Lung (tissue), 11 donors: ENCODE results near the gene NOMO2. TPM values are rescaled to one million over a fixed set of nuclear protein-coding genes. Genes with fewer than 3 reads are reported as not detected.
"Not testable (repeated sequence)": the region's sequence is repeated elsewhere in the genome, so short reads cannot be mapped to it uniquely, and the experiment has no call there.

Experiments used
- ATAC-seq: fragments of 200-7000 bp; cut with Tn5 transposase; one replicate; pipeline ENCODE4 v1.9.1; 2020; ENCODE audit warnings: moderate number of reproducible peaks; ENCODE audit not compliant: insufficient read depth, low FRiP score
- DNase-seq, 3 donors: peaks; one replicate each; pipeline ENCODE4 v3.0.0-alpha.2; 2013 to 2017
- H3K27ac ChIP-seq, 2 donors: one replicate each; pipeline ENCODE4 v1.5.1; 2013; ENCODE audit warnings: mild to moderate bottlenecking in 2 of 2, moderate library complexity in 2 of 2, control low read depth in 1 of 2, inconsistent platforms in 1 of 2, low read depth in 1 of 2, low read length in 1 of 2
- H3K27me3 ChIP-seq, 3 donors: one replicate each; pipeline ENCODE4 v1.5.1; 2013; ENCODE audit warnings: low read length in 2 of 3; ENCODE audit not compliant: control insufficient read depth in 3 of 3, insufficient read depth in 3 of 3
- H3K36me3 ChIP-seq, 4 donors: one replicate each; pipeline ENCODE4 v1.5.1; 2013; ENCODE audit warnings: low read length in 4 of 4, mild to moderate bottlenecking in 1 of 4, moderate library complexity in 1 of 4; ENCODE audit not compliant: control insufficient read depth in 4 of 4, insufficient read depth in 4 of 4
- H3K4me1 ChIP-seq, 5 donors: one replicate each; pipeline ENCODE4 v1.5.1; 2013; ENCODE audit warnings: low read length in 5 of 5, mild to moderate bottlenecking in 2 of 5, moderate library complexity in 1 of 5; ENCODE audit not compliant: control insufficient read depth in 5 of 5, insufficient read depth in 5 of 5
- H3K4me3 ChIP-seq: one replicate; pipeline ENCODE4 v1.5.1; 2013; ENCODE audit warnings: mild to moderate bottlenecking, control low read depth, moderate library complexity
- H3K9ac ChIP-seq, 2 donors: one replicate each; pipeline ENCODE4 v1.5.1; 2013; ENCODE audit warnings: low read length in 2 of 2, control low read depth in 1 of 2; ENCODE audit not compliant: insufficient read depth in 1 of 2
- H3K9me3 ChIP-seq, 4 donors: one replicate each; pipeline ENCODE4 v1.5.1; 2013; ENCODE audit warnings: low read length in 3 of 4, mild to moderate bottlenecking in 1 of 4, moderate library complexity in 1 of 4; ENCODE audit not compliant: control insufficient read depth in 4 of 4, insufficient read depth in 3 of 4
- WGBS, 2 donors: extraction: QIAGEN DNeasy Blood & Tissue Kit; methylation state at CpG; one replicate each; pipeline ENCODE4 v1.1.7; 2013; 5-methylcytosine and 5-hydroxymethylcytosine counted together
- polyA plus RNA-seq, 2 donors: library from polyadenylated mRNA; stranded (reverse); fragments of 200-250 nt; gene quantifications; one replicate each; pipeline ENCODE4 v1.2.1, GENCODE V29; 2013
- small RNA-seq: library from RNA; depleted of rRNA; stranded (forward); fragments of <200 nt; gene quantifications from one replicate; pipeline ENCODE3, GENCODE V24; 2014; ENCODE audit warnings: low replicate concordance
- total RNA-seq, 2 donors: library from RNA; depleted of rRNA in 1 of 2; stranded (reverse); fragments of >200 nt in 1 of 2; gene quantifications; one replicate each; pipeline ENCODE4 v1.2.1, GENCODE V29; 2014 to 2021
- donor health status: Bipolar disorder and iron deficiency.
- donor health status: healthy.
- donor health status: DM: yes; HTN: yes; CAD: no.

NOMO2 gene
- total and polyA plus RNA-seq, 4 donors = 58.8 to 123 (median 88.3) TPM

DNA sequence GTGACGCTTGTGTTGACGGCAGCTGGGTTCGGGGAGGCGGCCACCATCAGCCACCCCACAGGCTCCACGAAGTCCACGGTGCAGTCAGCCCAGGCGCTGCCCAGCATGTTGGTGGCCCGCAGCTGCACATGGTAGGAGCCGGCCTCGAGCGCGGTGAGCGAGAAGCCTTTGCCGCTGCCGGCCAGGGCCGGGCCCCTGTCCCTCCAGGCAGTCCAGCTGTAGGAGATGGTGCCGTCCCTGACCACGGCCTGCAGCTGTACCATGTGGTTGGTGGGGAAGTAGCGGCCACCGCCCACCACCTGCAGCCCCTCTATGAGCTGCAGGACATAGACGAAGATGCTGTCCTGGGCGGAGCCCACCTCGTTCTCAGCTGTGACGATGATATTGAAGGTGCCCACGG lies 175.4 kb downstream of the NOMO2 start:
- H3K4me1 ChIP-seq, H3K9me3 ChIP-seq, H3K27me3 ChIP-seq, H3K27ac ChIP-seq, DNase-seq, ATAC-seq, H3K9ac ChIP-seq, H3K36me3 ChIP-seq, H3K4me3 ChIP-seq: not testable (repeated sequence)
- 96 to 97% methylated on average over 16 to 17 of the region's 25 CpGs for WGBS, 2 donors

DNA sequence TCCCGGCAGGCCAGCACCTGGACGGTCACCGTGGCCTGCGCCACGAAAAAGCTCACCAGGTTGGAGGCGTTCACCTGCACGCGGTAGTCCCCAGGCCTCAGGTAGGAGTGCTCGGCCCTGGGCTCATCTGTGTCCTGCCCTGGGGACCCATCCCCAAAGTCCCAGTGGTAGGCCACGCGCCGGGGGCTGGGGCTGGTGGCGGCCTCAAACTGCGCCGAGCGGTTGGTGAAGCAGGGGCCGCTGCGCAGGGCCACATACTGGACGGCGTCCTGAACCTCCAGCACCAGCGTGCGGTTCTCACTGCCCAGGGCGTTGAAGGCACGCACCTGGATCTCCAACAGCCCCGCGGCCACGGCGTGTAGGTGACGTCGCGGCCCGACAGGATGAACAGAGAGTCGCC lies 176.6 kb downstream of the NOMO2 start:
- DNase-seq, H3K36me3 ChIP-seq: not testable (repeated sequence)

DNA sequence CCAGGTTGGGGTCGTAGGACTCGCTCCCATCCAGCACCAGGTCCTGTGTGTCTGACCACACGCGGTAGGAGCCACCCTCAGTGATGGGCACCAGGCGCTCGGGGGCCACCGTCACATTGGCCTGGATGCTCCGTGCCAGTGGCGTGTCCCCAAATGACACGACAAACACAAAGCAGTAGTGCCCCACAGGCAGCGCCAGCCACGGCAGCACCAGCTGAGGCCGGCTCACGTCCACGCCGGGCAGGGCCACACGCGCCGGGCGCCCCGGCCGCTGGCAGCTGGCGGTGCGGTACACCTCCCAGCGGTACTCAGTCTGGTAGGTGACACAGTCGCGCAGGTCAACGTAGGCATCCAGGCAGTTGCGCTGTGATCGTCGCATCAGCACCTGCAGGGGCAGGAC lies 177.0 kb downstream of the NOMO2 start:
- H3K4me1 ChIP-seq, DNase-seq, H3K27me3 ChIP-seq, H3K9ac ChIP-seq, H3K4me3 ChIP-seq, ATAC-seq, H3K27ac ChIP-seq, H3K9me3 ChIP-seq, H3K36me3 ChIP-seq: not testable (repeated sequence)
- 97 to 98% methylated on average over 6 to 16 of the region's 31 CpGs for WGBS, 2 donors

More for the DNA sequence above, 176.6 kb downstream of the NOMO2 start:
- H3K4me3 ChIP-seq, ATAC-seq, H3K27me3 ChIP-seq, H3K27ac ChIP-seq, H3K9ac ChIP-seq, H3K4me1 ChIP-seq, H3K9me3 ChIP-seq: not testable (repeated sequence)
- 97 to 99% methylated on average over 9 to 15 of the region's 33 CpGs for WGBS, 2 donors

DNA sequence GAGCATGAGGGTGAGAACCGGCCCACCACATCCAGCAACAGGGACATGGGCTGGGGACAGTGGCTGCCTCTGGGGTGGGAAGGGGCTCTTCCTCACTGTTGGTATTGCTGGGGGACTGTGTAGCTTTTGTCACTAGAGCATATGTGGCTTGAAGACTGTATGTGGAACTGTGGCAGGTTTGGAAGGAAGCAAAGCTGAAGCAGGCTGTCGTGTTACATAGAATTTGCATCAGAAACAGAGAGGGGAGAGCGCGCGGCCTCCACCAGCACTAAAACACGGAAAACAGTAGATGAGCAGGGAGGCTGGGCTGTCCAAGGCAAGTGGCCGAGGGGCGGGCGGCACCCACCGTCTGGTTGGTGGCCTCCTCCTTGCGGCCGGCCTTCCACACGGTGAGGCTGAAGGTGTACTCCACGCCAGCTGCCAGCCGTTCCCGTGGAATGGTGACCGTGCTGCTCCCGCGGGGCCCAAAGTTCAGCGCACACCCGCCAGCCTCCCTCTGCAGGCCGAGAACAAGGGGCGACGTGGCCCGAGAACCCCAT lies 177.7 kb downstream of the NOMO2 start:
- H3K36me3 ChIP-seq, H3K27me3 ChIP-seq, H3K9ac ChIP-seq, DNase-seq, H3K4me3 ChIP-seq, ATAC-seq, H3K27ac ChIP-seq, H3K9me3 ChIP-seq, H3K4me1 ChIP-seq: not testable (repeated sequence)
- 94 to 97% methylated on average over 5 to 11 of the region's 25 CpGs for WGBS, 2 donors

- DNase-seq, H3K4me1 ChIP-seq: not testable (repeated sequence)
- 90 to 94% methylated on average over 14 to 20 of the region's 28 CpGs for WGBS, 2 donors
Measured at GRCh38 chr16:18382696-18383095, 179.2 kb downstream of the NOMO2 start.

More at GRCh38 chr16:18382696-18383095, 179.2 kb downstream of the NOMO2 start:
- not testable (repeated sequence) for H3K36me3 ChIP-seq, H3K27me3 ChIP-seq, H3K9ac ChIP-seq, ATAC-seq, H3K9me3 ChIP-seq, H3K4me3 ChIP-seq, H3K27ac ChIP-seq

Small RNA genes lying within 50 kb of the gene (small RNA-seq; reads per million reads assigned to genes)
- gene MIR3179-3 (not detected), gene MIR3179-4 (not detected), gene MIR3180-3 (not detected), gene MIR3670-3 (not detected), gene MIR3670-4 (not detected), gene MIR6770-3 (not detected), gene RF00019 (not detected)

Other genes with a start within 250 kb of the NOMO2 start
- gene NPIPA8, start 225.4 kb downstream of the NOMO2 start, total RNA-seq = 10 to 100 TPM in 1 of 2 donors, 1 to 10 TPM in 1; 1.1 to 10.9 TPM
- gene NPIPA8, start 225.4 kb downstream of the NOMO2 start, polyA plus RNA-seq = 10 to 100 TPM in 1 of 2 donors, under 1 TPM in 1; 0.03 to 15.5 TPM
- 1,000 to 10,000 TPM in 1 of 2 donors, 100 to 1,000 TPM in 1; 887 to 1,628 TPM for gene RPS15A, start 228.2 kb upstream of the NOMO2 start, total RNA-seq
- 1,000 to 10,000 TPM; 2,696 to 3,620 TPM for gene RPS15A, start 228.2 kb upstream of the NOMO2 start, polyA plus RNA-seq
- 100 to 1,000 TPM in 1 of 2 donors, 10 to 100 TPM in 1; 72.9 to 150 TPM for gene ARL6IP1, start 239.5 kb upstream of the NOMO2 start, total RNA-seq
- gene ARL6IP1, start 239.5 kb upstream of the NOMO2 start, polyA plus RNA-seq = 10 to 100 TPM; 66.9 to 77.2 TPM